Esophagus muscularis mucosa (tissue), 3 donors: ENCODE measurements around the gene PPIP5K2.

Experiments
- POLR2A ChIP-seq: fragments of 450-650 bp; IDR thresholded peaks from one replicate; pipeline ENCODE4 v1.6.1; 2017; ENCODE audit warnings: antibody characterized with exemption, moderate library complexity, mild to moderate bottlenecking, low read depth
- POLR2AphosphoS5 ChIP-seq, 2 donors: sonication (generic); formaldehyde crosslinking; IDR thresholded peaks; one replicate each; pipeline ENCODE4 v1.6.1; 2017; ENCODE audit warnings: antibody characterized with exemption in 2 of 2
- TF ChIP-seq, protein P1 (sequence below), 3 experiments: fragments of 200-600 bp in 2 of 3; fragments of 450-650 bp in 1 of 3; sonication (generic) in 2 of 3; IDR thresholded peaks; one replicate each; pipeline ENCODE4 v1.5.1; 2017 to 2019; ENCODE audit warnings: antibody characterized with exemption in 3 of 3, mild to moderate bottlenecking in 2 of 3, moderate library complexity in 1 of 3

DNA sequence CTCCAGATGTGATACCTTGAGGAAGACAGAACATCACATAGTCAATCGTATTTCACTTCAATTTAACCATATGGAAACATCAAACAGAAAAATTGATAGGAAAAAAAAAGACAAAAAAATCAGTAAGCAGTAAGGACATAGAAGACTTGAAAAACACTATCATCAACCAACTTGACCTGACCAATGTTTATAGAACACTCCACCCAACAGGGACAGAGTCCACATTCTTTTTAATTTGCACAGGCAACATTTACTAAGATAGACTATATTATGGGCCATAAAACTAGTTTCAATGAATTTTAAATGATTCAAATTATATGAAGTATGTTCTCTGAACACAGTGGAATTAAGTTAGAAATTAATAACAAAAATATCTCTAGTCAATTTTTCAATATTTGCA lies 117.7 kb downstream of the PPIP5K2 start:
- TF ChIP-seq, protein P1, sequence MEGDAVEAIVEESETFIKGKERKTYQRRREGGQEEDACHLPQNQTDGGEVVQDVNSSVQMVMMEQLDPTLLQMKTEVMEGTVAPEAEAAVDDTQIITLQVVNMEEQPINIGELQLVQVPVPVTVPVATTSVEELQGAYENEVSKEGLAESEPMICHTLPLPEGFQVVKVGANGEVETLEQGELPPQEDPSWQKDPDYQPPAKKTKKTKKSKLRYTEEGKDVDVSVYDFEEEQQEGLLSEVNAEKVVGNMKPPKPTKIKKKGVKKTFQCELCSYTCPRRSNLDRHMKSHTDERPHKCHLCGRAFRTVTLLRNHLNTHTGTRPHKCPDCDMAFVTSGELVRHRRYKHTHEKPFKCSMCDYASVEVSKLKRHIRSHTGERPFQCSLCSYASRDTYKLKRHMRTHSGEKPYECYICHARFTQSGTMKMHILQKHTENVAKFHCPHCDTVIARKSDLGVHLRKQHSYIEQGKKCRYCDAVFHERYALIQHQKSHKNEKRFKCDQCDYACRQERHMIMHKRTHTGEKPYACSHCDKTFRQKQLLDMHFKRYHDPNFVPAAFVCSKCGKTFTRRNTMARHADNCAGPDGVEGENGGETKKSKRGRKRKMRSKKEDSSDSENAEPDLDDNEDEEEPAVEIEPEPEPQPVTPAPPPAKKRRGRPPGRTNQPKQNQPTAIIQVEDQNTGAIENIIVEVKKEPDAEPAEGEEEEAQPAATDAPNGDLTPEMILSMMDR (IDR thresholded peaks at IDR 0.05): no peak
- TF ChIP-seq POLR2AphosphoS5 (IDR thresholded peaks at IDR 0.05) (no peak), POLR2A (no peak)
